GM12878 (cell line): ENCODE results near the gene ERC2. TPM values are rescaled to one million over a fixed set of nuclear protein-coding genes. Genes with fewer than 3 reads are reported as not detected.

ENCODE experiments used
- ATAC-seq: fragments of 200-7000 bp; cut with Tn5 transposase; 3 replicates; pipeline ENCODE4 v1.9.1; 2020; ENCODE audit warnings: mild to moderate bottlenecking, moderate library complexity
- BruUV-seq: library from RNA; stranded (reverse); fragments of 400-500 nt; replicated peaks from 2 replicates; lab custom pipeline; 2021; lab: Mats Ljungman, UMichigan
- CTCF ChIA-PET: fragments of 300-600 bp; sonication (Branson Sonifier 250); formaldehyde crosslinking; extraction: SDS; loops from one replicate; lab custom pipeline; 2021; ENCODE audit warnings: inconsistent platforms; lab: Yijun Ruan, JAX
- POLR2A ChIA-PET: fragments of 350-600 bp; formaldehyde crosslinking; extraction: SDS; loops from one replicate; lab custom pipeline; 2021; ENCODE audit warnings: inconsistent platforms; lab: Charles Lee
- RAD21 ChIA-PET: fragments of 300-600 bp; sonication (Branson Sonifier 250); formaldehyde crosslinking; loops from one replicate; lab custom pipeline; 2023; ENCODE audit warnings: antibody characterized with exemption; ENCODE audit not compliant: unreplicated experiment; lab: Charles Lee
- SMC1A ChIA-PET: fragments of 300-600 bp; sonication (Branson Sonifier 250); formaldehyde crosslinking; loops from one replicate; lab custom pipeline; 2023; ENCODE audit not compliant: unreplicated experiment, uncharacterized antibody; lab: Charles Lee
- DNase-seq: peaks from one replicate; pipeline ENCODE4 v3.0.0-alpha.2; 2011; ENCODE audit warnings: low read depth, low spot score
- FAIRE-seq: peaks from 3 replicates; lab custom pipeline; 2011; peaks lifted over from hg19 to GRCh38; lab: Jason Lieb, UNC
- H2AFZ ChIP-seq: 2 replicates; pipeline ENCODE4 v1.6.0; 2011; ENCODE audit warnings: low read depth, low read length, control low read depth; ENCODE audit not compliant: control insufficient read depth
- H3K27ac ChIP-seq: 2 replicates; pipeline ENCODE4 v1.5.1; 2011; ENCODE audit warnings: control low read depth; ENCODE audit not compliant: control insufficient read depth, insufficient read depth
- H3K27me3 ChIP-seq, 2 experiments: replicated peaks in 1 of 2; 2 replicates each; pipeline versions ENCODE4 v1.6.0 to v1.6.1; 2011; ENCODE audit warnings: low read length in 1 of 2; ENCODE audit not compliant: control insufficient read depth in 2 of 2, insufficient read depth in 2 of 2
- H3K36me3 ChIP-seq, 2 experiments: 2 replicates each; pipeline ENCODE4 v1.5.1; 2011; ENCODE audit warnings: low read length in 1 of 2; ENCODE audit not compliant: control insufficient read depth in 2 of 2, insufficient read depth in 2 of 2
- H3K4me1 ChIP-seq: 2 replicates; pipeline ENCODE4 v1.6.1; 2011; ENCODE audit warnings: mild to moderate bottlenecking, low read length, moderate library complexity, mixed read lengths; ENCODE audit not compliant: control insufficient read depth, insufficient read depth
- H3K4me2 ChIP-seq: 2 replicates; pipeline ENCODE4 v1.6.0; 2011; ENCODE audit warnings: control low read depth; ENCODE audit not compliant: control insufficient read depth, insufficient read depth
- H3K4me3 ChIP-seq: fragments of 200-600 bp; sonication (generic); 2 replicates; pipeline ENCODE4 v1.5.1; 2016
- H3K79me2 ChIP-seq: 2 replicates; pipeline ENCODE4 v1.6.0; 2011; ENCODE audit warnings: low read length; ENCODE audit not compliant: control insufficient read depth, insufficient read depth
- H3K9ac ChIP-seq: 2 replicates; pipeline ENCODE4 v1.8.0; 2011; ENCODE audit warnings: low read length, control low read depth, mixed read lengths; ENCODE audit not compliant: control insufficient read depth, insufficient read depth
- H3K9me3 ChIP-seq: replicated peaks from 3 replicates; pipeline ENCODE4 v1.5.1; 2011; ENCODE audit warnings: mild to moderate bottlenecking, low read length; ENCODE audit not compliant: control insufficient read depth, insufficient read depth
- H4K20me1 ChIP-seq: 2 replicates; pipeline ENCODE4 v1.6.0; 2011; ENCODE audit not compliant: control insufficient read depth, insufficient read depth
- KAT2A ChIP-seq: conservative IDR thresholded peaks from 2 replicates; pipeline ENCODE4 v1.6.1; 2011; ENCODE audit warnings: low read depth, low read length; ENCODE audit not compliant: control insufficient read depth
- KDM1A ChIP-seq: fragments of 200-600 bp; sonication (generic); IDR thresholded peaks from 2 replicates; pipeline ENCODE4 v1.6.1; 2016; ENCODE audit warnings: borderline replicate concordance
- MYB ChIP-seq: fragments of 150-350 bp; IDR thresholded peaks from 2 replicates; pipeline ENCODE4 v1.6.1; 2014; ENCODE audit warnings: mild to moderate bottlenecking, low read depth, low read length, borderline replicate concordance
- NFYA ChIP-seq: IDR thresholded peaks from 2 replicates; pipeline ENCODE4 v1.6.1; 2011; ENCODE audit warnings: low read depth, mild to moderate bottlenecking, low read length, improper control_type of control experiment, borderline replicate concordance
- PML ChIP-seq: IDR thresholded peaks from 2 replicates; pipeline ENCODE4 v1.6.1; 2012; ENCODE audit warnings: low read length, inconsistent platforms
- STAT1 ChIP-seq: fragments of 450-650 bp; conservative IDR thresholded peaks from 2 replicates; pipeline ENCODE4 v1.6.1; 2014; ENCODE audit warnings: antibody characterized with exemption, mild to moderate bottlenecking
- TARDBP ChIP-seq: IDR thresholded peaks from 2 replicates; pipeline ENCODE4 v1.6.1; 2016; ENCODE audit warnings: borderline replicate concordance
- WGBS: methylation state at CpG from one replicate; pipeline ENCODE4 v1.1.6; 2016; ENCODE audit warnings: low lambda C conversion rate; ENCODE audit not compliant: insufficient replicate concordance, insufficient coverage; ENCODE audit errors: missing lambda C conversion rate; 5-methylcytosine and 5-hydroxymethylcytosine counted together
- in situ Hi-C: fragments of 300-500 bp; cut with MboI; formaldehyde crosslinking; loops from 9 replicates; pipeline ENCODE4 v1.14.3; 2018; ENCODE audit warnings: mixed read lengths
- intact Hi-C: fragments of 100-400 bp; cut with micrococcal nuclease; formaldehyde crosslinking; loops from one replicate; pipeline ENCODE4 v1.14.2; 2022; ENCODE audit not compliant: unreplicated experiment
- polyA plus RNA-seq, 11 experiments: library from polyadenylated mRNA; depleted of rRNA in 4 of 11; unstranded in 6 of 11; stranded (reverse) in 5 of 11; fragments of >200 nt; fragmentation: Nextera tagmentation in 4 of 11; fragmentation: Illumina TruSeq in 1 of 11; extraction: Ambion mirVana in 4 of 11; extraction: Trizol in 1 of 11; gene quantifications; 1 replicate in 1 of 11; 2 replicates in 10 of 11; pipeline versions ENCODE4 v1.2.1 to v1.2.3, GENCODE V29; 2011 to 2016; ENCODE audit warnings: inconsistent platforms in 2 of 11, missing spikeins in 2 of 11, low read depth in 1 of 11
- total RNA-seq, 4 experiments: library from RNA; depleted of rRNA in 3 of 4; stranded (reverse); fragments of >200 nt in 3 of 4; fragmentation: Illumina TruSeq in 1 of 4; extraction: Trizol in 1 of 4; gene quantifications; 2 replicates each; pipeline versions ENCODE4 v1.2.1 to v1.2.3, GENCODE V29; 2013 to 2021
- TF ChIP-seq, protein P1 (sequence below): fragments of 450-650 bp; IDR thresholded peaks from 2 replicates; pipeline ENCODE4 v1.6.1; 2017; ENCODE audit warnings: low read depth, mild to moderate bottlenecking, moderate library complexity
- TF ChIP-seq, protein P2 (sequence below): fragments of 450-650 bp; formaldehyde crosslinking; IDR thresholded peaks from 2 replicates; pipeline ENCODE4 v1.4.0; 2022; ENCODE audit warnings: mild to moderate bottlenecking, moderate library complexity
- TF ChIP-seq, protein P3 (sequence below): fragments of 450-650 bp; IDR thresholded peaks from 2 replicates; pipeline ENCODE4 v1.6.1; 2018; ENCODE audit warnings: mild to moderate bottlenecking, low read depth, moderate library complexity; ENCODE audit not compliant: partially characterized antibody

The ERC2 gene
- total and polyA plus RNA-seq, 10 of the 15 experiments (the other 5 are each of a cell fraction or from before 2014, with no cell fraction given): 0.06 to 1.4 (median 0.12) TPM; not detected in 3

DNA sequence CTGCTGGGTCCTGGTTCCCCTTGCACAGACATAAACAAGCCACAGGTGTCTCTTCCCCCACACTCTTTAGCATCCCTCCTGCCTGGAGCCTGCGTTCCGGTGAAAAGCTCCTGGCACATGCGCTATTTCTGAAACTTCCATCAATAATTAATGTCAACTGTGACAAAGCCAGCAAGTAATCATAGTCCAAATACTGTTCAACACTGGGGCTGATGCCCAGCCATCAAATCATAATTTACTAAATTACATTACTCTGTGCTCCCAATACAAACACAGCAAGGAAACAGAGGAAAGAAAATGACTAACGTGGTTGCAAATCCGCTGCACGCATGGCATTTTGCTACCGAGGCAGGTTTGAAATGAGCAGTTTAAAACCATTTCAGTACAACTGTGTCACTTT is 294.7 kb downstream of the ERC2 start:
- Histone ChIP-seq H3K27ac (no peak overlapping the region), H3K27me3 (no peaks in the 10 kb centered on the region), H3K36me3 (no peaks in the 10 kb centered on the region), H3K4me2 (no peak overlapping the region), H3K4me1 (no peaks in the 10 kb centered on the region), H3K9me3 (no peaks in the 10 kb centered on the region), H3K4me3 (no peak overlapping the region), H4K20me1 (no peaks in the 10 kb centered on the region), H2AFZ (no peak overlapping the region), H3K9ac (no peak overlapping the region), H3K79me2 (no peaks in the 10 kb centered on the region)
- ATAC-seq (no peak), FAIRE-seq (no peak), DNase-seq (no peak)
- ChIA-PET SMC1A (no interaction called here), CTCF (no interaction called here), POLR2A (no interaction called here), RAD21 (no interaction called here)
- 78% methylated on average over 7 of the region's 7 CpGs for WGBS
- intact Hi-C loops (no loop called here), in situ Hi-C loops (no loop called here)
- BruUV-seq: no TSS peak
- TF ChIP-seq, protein P1, sequence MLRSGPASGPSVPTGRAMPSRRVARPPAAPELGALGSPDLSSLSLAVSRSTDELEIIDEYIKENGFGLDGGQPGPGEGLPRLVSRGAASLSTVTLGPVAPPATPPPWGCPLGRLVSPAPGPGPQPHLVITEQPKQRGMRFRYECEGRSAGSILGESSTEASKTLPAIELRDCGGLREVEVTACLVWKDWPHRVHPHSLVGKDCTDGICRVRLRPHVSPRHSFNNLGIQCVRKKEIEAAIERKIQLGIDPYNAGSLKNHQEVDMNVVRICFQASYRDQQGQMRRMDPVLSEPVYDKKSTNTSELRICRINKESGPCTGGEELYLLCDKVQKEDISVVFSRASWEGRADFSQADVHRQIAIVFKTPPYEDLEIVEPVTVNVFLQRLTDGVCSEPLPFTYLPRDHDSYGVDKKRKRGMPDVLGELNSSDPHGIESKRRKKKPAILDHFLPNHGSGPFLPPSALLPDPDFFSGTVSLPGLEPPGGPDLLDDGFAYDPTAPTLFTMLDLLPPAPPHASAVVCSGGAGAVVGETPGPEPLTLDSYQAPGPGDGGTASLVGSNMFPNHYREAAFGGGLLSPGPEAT: no peak
- TF ChIP-seq PML: no peak
- TF ChIP-seq, protein P2, sequence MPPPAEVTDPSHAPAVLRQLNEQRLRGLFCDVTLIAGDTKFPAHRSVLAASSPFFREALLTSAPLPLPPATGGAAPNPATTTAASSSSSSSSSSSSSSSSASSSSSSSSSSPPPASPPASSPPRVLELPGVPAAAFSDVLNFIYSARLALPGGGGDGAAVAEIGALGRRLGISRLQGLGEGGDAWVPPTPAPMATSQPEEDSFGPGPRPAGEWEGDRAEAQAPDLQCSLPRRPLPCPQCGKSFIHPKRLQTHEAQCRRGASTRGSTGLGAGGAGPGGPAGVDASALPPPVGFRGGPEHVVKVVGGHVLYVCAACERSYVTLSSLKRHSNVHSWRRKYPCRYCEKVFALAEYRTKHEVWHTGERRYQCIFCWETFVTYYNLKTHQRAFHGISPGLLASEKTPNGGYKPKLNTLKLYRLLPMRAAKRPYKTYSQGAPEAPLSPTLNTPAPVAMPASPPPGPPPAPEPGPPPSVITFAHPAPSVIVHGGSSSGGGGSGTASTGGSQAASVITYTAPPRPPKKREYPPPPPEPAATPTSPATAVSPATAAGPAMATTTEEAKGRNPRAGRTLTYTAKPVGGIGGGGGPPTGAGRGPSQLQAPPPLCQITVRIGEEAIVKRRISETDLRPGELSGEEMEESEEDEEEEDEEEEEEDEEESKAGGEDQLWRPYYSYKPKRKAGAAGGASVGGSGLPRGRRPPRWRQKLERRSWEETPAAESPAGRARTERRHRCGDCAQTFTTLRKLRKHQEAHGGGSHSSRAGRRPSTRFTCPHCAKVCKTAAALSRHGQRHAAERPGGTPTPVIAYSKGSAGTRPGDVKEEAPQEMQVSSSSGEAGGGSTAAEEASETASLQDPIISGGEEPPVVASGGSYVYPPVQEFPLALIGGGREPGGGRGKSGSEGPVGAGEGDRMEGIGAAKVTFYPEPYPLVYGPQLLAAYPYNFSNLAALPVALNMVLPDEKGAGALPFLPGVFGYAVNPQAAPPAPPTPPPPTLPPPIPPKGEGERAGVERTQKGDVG (CRISPR knock-in tag): no peak
- no peak for TF ChIP-seq KDM1A
- TF ChIP-seq, protein P3, sequence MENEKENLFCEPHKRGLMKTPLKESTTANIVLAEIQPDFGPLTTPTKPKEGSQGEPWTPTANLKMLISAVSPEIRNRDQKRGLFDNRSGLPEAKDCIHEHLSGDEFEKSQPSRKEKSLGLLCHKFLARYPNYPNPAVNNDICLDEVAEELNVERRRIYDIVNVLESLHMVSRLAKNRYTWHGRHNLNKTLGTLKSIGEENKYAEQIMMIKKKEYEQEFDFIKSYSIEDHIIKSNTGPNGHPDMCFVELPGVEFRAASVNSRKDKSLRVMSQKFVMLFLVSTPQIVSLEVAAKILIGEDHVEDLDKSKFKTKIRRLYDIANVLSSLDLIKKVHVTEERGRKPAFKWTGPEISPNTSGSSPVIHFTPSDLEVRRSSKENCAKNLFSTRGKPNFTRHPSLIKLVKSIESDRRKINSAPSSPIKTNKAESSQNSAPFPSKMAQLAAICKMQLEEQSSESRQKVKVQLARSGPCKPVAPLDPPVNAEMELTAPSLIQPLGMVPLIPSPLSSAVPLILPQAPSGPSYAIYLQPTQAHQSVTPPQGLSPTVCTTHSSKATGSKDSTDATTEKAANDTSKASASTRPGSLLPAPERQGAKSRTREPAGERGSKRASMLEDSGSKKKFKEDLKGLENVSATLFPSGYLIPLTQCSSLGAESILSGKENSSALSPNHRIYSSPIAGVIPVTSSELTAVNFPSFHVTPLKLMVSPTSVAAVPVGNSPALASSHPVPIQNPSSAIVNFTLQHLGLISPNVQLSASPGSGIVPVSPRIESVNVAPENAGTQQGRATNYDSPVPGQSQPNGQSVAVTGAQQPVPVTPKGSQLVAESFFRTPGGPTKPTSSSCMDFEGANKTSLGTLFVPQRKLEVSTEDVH: no peak
- TF ChIP-seq KAT2A: no peak
- no peak for TF ChIP-seq STAT1
- no peak for TF ChIP-seq NFYA
- TF ChIP-seq MYB: no peak
- TF ChIP-seq TARDBP: no peak
